WTC11 (cell line): ENCODE measurements around the gene GAS6. TPM values are rescaled to one million over a fixed set of nuclear protein-coding genes. Genes with fewer than 3 reads are reported as not detected.

Source experiments
- ATAC-seq: fragments of 200-7000 bp; cut with Tn5 transposase; 2 replicates; pipeline ENCODE4 v1.10.0; 2021; ENCODE audit warnings: mild to moderate bottlenecking, moderate library complexity
- CTCF ChIA-PET: fragments of 300-600 bp; sonication (Branson Sonifier 250); formaldehyde crosslinking; loops from one replicate; lab custom pipeline; 2021; ENCODE audit warnings: antibody characterized with exemption; lab: Charles Lee
- POLR2A ChIA-PET: fragments of 350-600 bp; sonication (Branson Sonifier 250); formaldehyde crosslinking; loops from one replicate; lab custom pipeline; 2021; ENCODE audit warnings: antibody characterized with exemption; lab: Charles Lee
- DNase-seq: peaks from one replicate; pipeline ENCODE4 v3.0.0; 2021; ENCODE audit warnings: low spot score
- H3K27ac Mint-ChIP-seq: 2 replicates; pipeline ENCODE4 v1.8.0; 2021; ENCODE audit warnings: mixed read lengths
- H3K27me3 Mint-ChIP-seq: 2 replicates; pipeline ENCODE4 v1.8.0; 2021; ENCODE audit warnings: low read depth, mild to moderate bottlenecking, moderate library complexity, mixed read lengths
- H3K36me3 Mint-ChIP-seq: 2 replicates; pipeline ENCODE4 v1.8.0; 2021; ENCODE audit warnings: mixed read lengths
- H3K4me1 Mint-ChIP-seq: 2 replicates; pipeline ENCODE4 v1.8.0; 2022; ENCODE audit warnings: mixed read lengths
- H3K4me3 Mint-ChIP-seq: 2 replicates; pipeline ENCODE4 v1.8.0; 2021; ENCODE audit warnings: mild to moderate bottlenecking, moderate library complexity, mixed read lengths
- H3K9me3 Mint-ChIP-seq: 2 replicates; pipeline ENCODE4 v1.8.0; 2021; ENCODE audit warnings: mixed read lengths
- AFF4 ChIP-seq: sonication (generic); formaldehyde crosslinking; IDR thresholded peaks from 2 replicates; pipeline ENCODE4 v1.8.1; 2023; ENCODE audit warnings: mild to moderate bottlenecking, missing genetic modification reagents, borderline replicate concordance
- CREM ChIP-seq: sonication (generic); formaldehyde crosslinking; IDR thresholded peaks from 2 replicates; pipeline ENCODE4 v1.8.1; 2022; ENCODE audit warnings: mild to moderate bottlenecking, missing genetic modification reagents, moderate library complexity
- EMX1 ChIP-seq: fragments of 250-450 bp; sonication (Bioruptor Pico); IDR thresholded peaks from 2 replicates; pipeline ENCODE4 v1.8.0; 2021; ENCODE audit warnings: mild to moderate bottlenecking
- HMGA2 ChIP-seq: fragments of 250-450 bp; sonication (Bioruptor Pico); IDR thresholded peaks from 2 replicates; pipeline ENCODE4 v1.4.0; 2021; ENCODE audit warnings: mild to moderate bottlenecking, moderate library complexity
- IRF1 ChIP-seq: sonication (generic); formaldehyde crosslinking; IDR thresholded peaks from 2 replicates; pipeline ENCODE4 v1.8.0; 2023; ENCODE audit warnings: missing genetic modification reagents
- JAZF1 ChIP-seq: fragments of 250-450 bp; sonication (Bioruptor Pico); IDR thresholded peaks from 2 replicates; pipeline ENCODE4 v1.9.0; 2021; ENCODE audit warnings: moderate library complexity, mild to moderate bottlenecking, inconsistent platforms
- KAT7 ChIP-seq: sonication (generic); formaldehyde crosslinking; IDR thresholded peaks from 2 replicates; pipeline ENCODE4 v1.8.1; 2023; ENCODE audit warnings: missing genetic modification reagents, mild to moderate bottlenecking, borderline replicate concordance
- MLX ChIP-seq: sonication (generic); formaldehyde crosslinking; IDR thresholded peaks from 2 replicates; pipeline ENCODE4 v1.8.1; 2023; ENCODE audit warnings: mild to moderate bottlenecking, missing genetic modification reagents, moderate library complexity
- NFE2L1 ChIP-seq: sonication (generic); formaldehyde crosslinking; IDR thresholded peaks from 2 replicates; pipeline ENCODE4 v1.8.1; 2023; ENCODE audit warnings: missing genetic modification reagents
- RELA ChIP-seq: sonication (generic); formaldehyde crosslinking; IDR thresholded peaks from 2 replicates; pipeline ENCODE4 v1.8.1; 2022; ENCODE audit warnings: missing genetic modification reagents, mild to moderate bottlenecking, borderline replicate concordance
- SOX15 ChIP-seq: fragments of 250-450 bp; sonication (Bioruptor Pico); IDR thresholded peaks from 2 replicates; pipeline ENCODE4 v1.9.0; 2021; ENCODE audit warnings: mild to moderate bottlenecking
- STAT6 ChIP-seq: sonication (generic); formaldehyde crosslinking; conservative IDR thresholded peaks from 2 replicates; pipeline ENCODE4 v1.8.1; 2023; ENCODE audit warnings: mild to moderate bottlenecking, low read depth, missing genetic modification reagents, moderate library complexity
- USF2 ChIP-seq: sonication (generic); formaldehyde crosslinking; IDR thresholded peaks from 2 replicates; pipeline ENCODE4 v1.8.1; 2023; ENCODE audit warnings: mild to moderate bottlenecking, missing genetic modification reagents, moderate library complexity
- ZNF121 ChIP-seq: sonication (generic); formaldehyde crosslinking; IDR thresholded peaks from 2 replicates; pipeline ENCODE4 v1.8.0; 2023; ENCODE audit warnings: missing genetic modification reagents
- ZNF416 ChIP-seq: fragments of 250-450 bp; sonication (Bioruptor Pico); IDR thresholded peaks from 2 replicates; pipeline ENCODE4 v1.9.0; 2021; ENCODE audit warnings: mild to moderate bottlenecking, inconsistent platforms
- total RNA-seq: library from RNA; stranded (reverse); gene quantifications from 3 replicates; pipeline ENCODE4 v1.2.3, GENCODE V29; 2021
- TF ChIP-seq, protein P1 (sequence below): sonication (generic); formaldehyde crosslinking; IDR thresholded peaks from 2 replicates; pipeline ENCODE4 v1.8.1; 2023; ENCODE audit warnings: mild to moderate bottlenecking, missing genetic modification reagents
- TF ChIP-seq, protein P2 (sequence below): sonication (generic); formaldehyde crosslinking; IDR thresholded peaks from 2 replicates; pipeline ENCODE4 v1.8.1; 2022; ENCODE audit warnings: mild to moderate bottlenecking, moderate library complexity, missing genetic modification reagents
- TF ChIP-seq, protein P3 (sequence below): fragments of 250-450 bp; sonication (Bioruptor Pico); IDR thresholded peaks from 2 replicates; pipeline ENCODE4 v1.9.0; 2021; ENCODE audit warnings: mild to moderate bottlenecking
- TF ChIP-seq, protein P4 (sequence below): sonication (generic); formaldehyde crosslinking; IDR thresholded peaks from 2 replicates; pipeline ENCODE4 v1.8.0; 2022; ENCODE audit warnings: mild to moderate bottlenecking, missing genetic modification reagents
- TF ChIP-seq, protein P5 (sequence below): sonication (generic); formaldehyde crosslinking; IDR thresholded peaks from 2 replicates; pipeline ENCODE4 v1.8.1; 2022; ENCODE audit warnings: low read depth, mild to moderate bottlenecking, moderate library complexity, missing genetic modification reagents, borderline replicate concordance

GAS6 gene
- total RNA-seq, 1 experiment from 2014 or later: 29.4 TPM

DNA sequence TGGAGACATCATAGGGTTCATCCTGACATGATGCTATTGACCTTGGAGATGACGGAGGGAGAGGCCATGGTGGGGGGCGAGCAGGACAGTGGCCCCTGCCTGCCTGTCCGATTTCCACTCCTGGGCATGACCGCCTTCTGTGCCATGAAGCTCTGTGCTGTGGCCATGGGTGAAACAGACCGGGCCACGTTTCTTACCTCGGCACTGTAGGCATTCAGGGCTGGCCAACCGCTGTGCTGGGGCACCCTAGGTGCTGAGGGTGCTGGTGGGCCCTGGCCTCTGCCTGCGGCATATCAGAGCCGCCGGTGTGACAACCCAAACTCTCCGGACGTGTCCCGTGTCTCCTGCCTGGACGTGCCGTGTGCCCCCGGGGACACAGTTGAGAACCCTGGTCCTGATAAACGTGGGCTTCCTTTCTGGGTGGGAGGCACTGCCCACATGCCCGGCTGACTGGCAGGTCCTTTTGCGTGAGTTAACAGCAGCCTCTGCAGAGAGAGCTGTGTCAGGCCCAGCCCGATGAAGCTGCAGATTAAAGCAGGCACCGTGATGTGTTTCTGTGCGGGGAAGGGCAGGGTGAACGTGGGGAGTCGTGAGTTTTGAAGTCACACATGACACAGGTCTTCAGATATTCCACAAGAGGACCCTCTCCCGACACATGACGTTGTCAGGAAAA, 58.3 kb downstream of the GAS6 start:
- DNase-seq: peak; percentile 4
- H3K36me3 Mint-ChIP-seq: peaks cover 9% of the 10 kb centered on the region
- H3K27ac Mint-ChIP-seq: no peak overlapping the region
- no peak for ATAC-seq
- no peaks in the 10 kb centered on the region; the same call in 1 of the 2 replicates for H3K27me3 Mint-ChIP-seq
- ChIA-PET CTCF (no interaction called here), POLR2A (no interaction called here)
- TF ChIP-seq, protein P1, sequence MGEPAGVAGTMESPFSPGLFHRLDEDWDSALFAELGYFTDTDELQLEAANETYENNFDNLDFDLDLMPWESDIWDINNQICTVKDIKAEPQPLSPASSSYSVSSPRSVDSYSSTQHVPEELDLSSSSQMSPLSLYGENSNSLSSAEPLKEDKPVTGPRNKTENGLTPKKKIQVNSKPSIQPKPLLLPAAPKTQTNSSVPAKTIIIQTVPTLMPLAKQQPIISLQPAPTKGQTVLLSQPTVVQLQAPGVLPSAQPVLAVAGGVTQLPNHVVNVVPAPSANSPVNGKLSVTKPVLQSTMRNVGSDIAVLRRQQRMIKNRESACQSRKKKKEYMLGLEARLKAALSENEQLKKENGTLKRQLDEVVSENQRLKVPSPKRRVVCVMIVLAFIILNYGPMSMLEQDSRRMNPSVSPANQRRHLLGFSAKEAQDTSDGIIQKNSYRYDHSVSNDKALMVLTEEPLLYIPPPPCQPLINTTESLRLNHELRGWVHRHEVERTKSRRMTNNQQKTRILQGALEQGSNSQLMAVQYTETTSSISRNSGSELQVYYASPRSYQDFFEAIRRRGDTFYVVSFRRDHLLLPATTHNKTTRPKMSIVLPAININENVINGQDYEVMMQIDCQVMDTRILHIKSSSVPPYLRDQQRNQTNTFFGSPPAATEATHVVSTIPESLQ: no peak
- no peak for TF ChIP-seq EMX1 (CRISPR knock-in tag)
- no peak for TF ChIP-seq SOX15
- TF ChIP-seq USF2 (CRISPR knock-in tag): no peak
- no peak for TF ChIP-seq ZNF416 (CRISPR knock-in tag)
- TF ChIP-seq NFE2L1: no peak
- TF ChIP-seq MLX: no peak
- no peak for TF ChIP-seq STAT6 (CRISPR knock-in tag)
- no peak for TF ChIP-seq KAT7 (CRISPR knock-in tag)
- TF ChIP-seq AFF4 (CRISPR knock-in tag): no peak
- no peak for TF ChIP-seq IRF1
- TF ChIP-seq, protein P2, sequence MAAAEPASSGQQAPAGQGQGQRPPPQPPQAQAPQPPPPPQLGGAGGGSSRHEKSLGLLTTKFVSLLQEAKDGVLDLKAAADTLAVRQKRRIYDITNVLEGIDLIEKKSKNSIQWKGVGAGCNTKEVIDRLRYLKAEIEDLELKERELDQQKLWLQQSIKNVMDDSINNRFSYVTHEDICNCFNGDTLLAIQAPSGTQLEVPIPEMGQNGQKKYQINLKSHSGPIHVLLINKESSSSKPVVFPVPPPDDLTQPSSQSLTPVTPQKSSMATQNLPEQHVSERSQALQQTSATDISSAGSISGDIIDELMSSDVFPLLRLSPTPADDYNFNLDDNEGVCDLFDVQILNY (CRISPR knock-in tag): no peak
- TF ChIP-seq, protein P3, sequence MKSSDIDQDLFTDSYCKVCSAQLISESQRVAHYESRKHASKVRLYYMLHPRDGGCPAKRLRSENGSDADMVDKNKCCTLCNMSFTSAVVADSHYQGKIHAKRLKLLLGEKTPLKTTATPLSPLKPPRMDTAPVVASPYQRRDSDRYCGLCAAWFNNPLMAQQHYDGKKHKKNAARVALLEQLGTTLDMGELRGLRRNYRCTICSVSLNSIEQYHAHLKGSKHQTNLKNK (CRISPR knock-in tag): no peak
- no peak for TF ChIP-seq RELA (CRISPR knock-in tag)
- TF ChIP-seq, protein P4, sequence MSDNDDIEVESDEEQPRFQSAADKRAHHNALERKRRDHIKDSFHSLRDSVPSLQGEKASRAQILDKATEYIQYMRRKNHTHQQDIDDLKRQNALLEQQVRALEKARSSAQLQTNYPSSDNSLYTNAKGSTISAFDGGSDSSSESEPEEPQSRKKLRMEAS (CRISPR knock-in tag): no peak
- TF ChIP-seq CREM (CRISPR knock-in tag): no peak
- no peak for TF ChIP-seq ZNF121
- TF ChIP-seq, protein P5, sequence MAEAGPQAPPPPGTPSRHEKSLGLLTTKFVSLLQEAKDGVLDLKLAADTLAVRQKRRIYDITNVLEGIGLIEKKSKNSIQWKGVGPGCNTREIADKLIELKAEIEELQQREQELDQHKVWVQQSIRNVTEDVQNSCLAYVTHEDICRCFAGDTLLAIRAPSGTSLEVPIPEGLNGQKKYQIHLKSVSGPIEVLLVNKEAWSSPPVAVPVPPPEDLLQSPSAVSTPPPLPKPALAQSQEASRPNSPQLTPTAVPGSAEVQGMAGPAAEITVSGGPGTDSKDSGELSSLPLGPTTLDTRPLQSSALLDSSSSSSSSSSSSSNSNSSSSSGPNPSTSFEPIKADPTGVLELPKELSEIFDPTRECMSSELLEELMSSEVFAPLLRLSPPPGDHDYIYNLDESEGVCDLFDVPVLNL (CRISPR knock-in tag): no peak
- TF ChIP-seq JAZF1 (CRISPR knock-in tag): no peak
- TF ChIP-seq HMGA2 (CRISPR knock-in tag): no peak
- H3K4me1 Mint-ChIP-seq: no peaks in the 10 kb centered on the region
- no peak overlapping the region for H3K4me3 Mint-ChIP-seq
- H3K9me3 Mint-ChIP-seq: peaks cover 15% of the 10 kb centered on the region
